ENCODE measurements around the gene RSPH9. TPM values are rescaled to one million over a fixed set of nuclear protein-coding genes. Genes with fewer than 3 reads are reported as not detected.

Gene RSPH9
- total and polyA plus RNA-seq, 2 experiments from 2014 or later = 0.10 to 0.39 TPM

- TF ChIP-seq REST (IDR thresholded peaks at IDR 0.05; ENCODE audit: unreplicated experiment) (no peak), CREB1 (CRISPR knock-in tag; IDR thresholded peaks at IDR 0.05; ENCODE audit: low read depth) (no peak), NANOG (IDR thresholded peaks at IDR 0.05; ENCODE audit: borderline replicate concordance) (no peak), POLR2AphosphoS5 (IDR thresholded peaks at IDR 0.05; ENCODE audit: low read depth) (no peak), STAT1 (IDR thresholded peaks at IDR 0.05; ENCODE audit: unreplicated experiment) (no peak)
Observed at GRCh38 chr6:43718387-43719105, 73.7 kb downstream of the RSPH9 start (continued).

- Histone ChIP-seq H3K27me3 (ENCODE audit: insufficient read depth) (no peaks in the 10 kb centered on the region), H3K79me2 (replicated peaks; ENCODE audit: insufficient read depth) (no peaks in the 10 kb centered on the region)
- no peak for TF ChIP-seq EZH2phosphoT487 (IDR thresholded peaks at IDR 0.05; ENCODE audit: unreplicated experiment)
- no peak for TF ChIP-seq ZNF331 (CRISPR knock-in tag; IDR thresholded peaks at IDR 0.05; ENCODE audit: low read depth)
- TF ChIP-seq ETS1 (IDR thresholded peaks at IDR 0.05) = no peak
- no peak for TF ChIP-seq ZNF114 (CRISPR knock-in tag; IDR thresholded peaks at IDR 0.05)
- no peak for TF ChIP-seq ZNF462 (CRISPR knock-in tag; IDR thresholded peaks at IDR 0.05)
- TF ChIP-seq REST (IDR thresholded peaks at IDR 0.05; ENCODE audit: unreplicated experiment) = no peak
- no peak for TF ChIP-seq NANOG (IDR thresholded peaks at IDR 0.05; ENCODE audit: borderline replicate concordance)
Observed at GRCh38 chr6:43719511-43719910, 74.7 kb downstream of the RSPH9 start.

More at GRCh38 chr6:43719511-43719910, 74.7 kb downstream of the RSPH9 start:
- H3K36me3 Mint-ChIP-seq (ENCODE audit: low read depth) = no peaks in the 10 kb centered on the region
- Histone ChIP-seq H3K4me3 (no peak overlapping the region), H3K4me1 (ENCODE audit: insufficient read depth) (no peaks in the 10 kb centered on the region), H4K20me1 (replicated peaks; ENCODE audit: insufficient read depth) (no peaks in the 10 kb centered on the region), H3K4me2 (no peak overlapping the region), H2AFZ (no peak overlapping the region), H3K27ac (ENCODE audit: low read depth) (no peak overlapping the region), H3F3A (replicated peaks; ENCODE audit: low read depth) (no peaks in the 10 kb centered on the region), H3K9me2 (ENCODE audit: insufficient read depth) (no peaks in the 10 kb centered on the region), H3K36me3 (ENCODE audit: insufficient read depth) (no peaks in the 10 kb centered on the region)
- no peak for ATAC-seq
- peaks cover under 1% of the 10 kb centered on the region for H3K4me1 Mint-ChIP-seq
- no peak overlapping the region for H3K27ac Mint-ChIP-seq
- no peak for DNase-seq (ENCODE audit: low spot score)
- no peak overlapping the region for H3K4me3 Mint-ChIP-seq
- no peaks in the 10 kb centered on the region for H3K9me3 Mint-ChIP-seq
- H3K27me3 Mint-ChIP-seq (ENCODE audit: insufficient read depth, low read depth, poor library complexity) = peaks cover 7% of the 10 kb centered on the region

Data from GM23338 (cell line).